T-helper 17 cell (primary cell): ENCODE measurements around the gene PKM. TPM values are rescaled to one million over a fixed set of nuclear protein-coding genes. Genes with fewer than 3 reads are reported as not detected.
"Not testable (repeated sequence)": the region's sequence is repeated elsewhere in the genome, so short reads cannot be mapped to it uniquely, and the experiment has no call there.

Source experiments
- ATAC-seq: fragments of 150-1000 bp; cut with Tn5 transposase; 2 replicates; pipeline ENCODE4 v1.10.0; 2021; ENCODE audit warnings: mild to moderate bottlenecking, moderate library complexity
- DNase-seq, 3 donors: peaks; one replicate each; pipeline versions ENCODE4 v3.0.0 to v3.0.0-alpha.2; 2020 to 2021
- H3K9me3 ChIP-seq: one replicate; pipeline ENCODE4 v1.7.0; 2013; ENCODE audit warnings: low read length, mild to moderate bottlenecking; ENCODE audit not compliant: control insufficient read depth, poor library complexity, severe bottlenecking
- H3K27ac Mint-ChIP-seq: one replicate; pipeline ENCODE4 v1.8.0; 2022; ENCODE audit warnings: mild to moderate bottlenecking, moderate library complexity, mixed read lengths
- H3K27me3 Mint-ChIP-seq: one replicate; pipeline ENCODE4 v1.8.0; 2022; ENCODE audit warnings: mixed read lengths
- H3K36me3 Mint-ChIP-seq: one replicate; pipeline ENCODE4 v1.8.0; 2022; ENCODE audit warnings: low read depth, mixed read lengths
- H3K4me1 Mint-ChIP-seq: one replicate; pipeline ENCODE4 v1.8.0; 2022; ENCODE audit warnings: mild to moderate bottlenecking, mixed read lengths
- H3K4me3 Mint-ChIP-seq: one replicate; pipeline ENCODE4 v1.8.0; 2022; ENCODE audit warnings: mild to moderate bottlenecking, moderate library complexity, mixed read lengths
- total RNA-seq, 4 donors: library from RNA in 2 of 4; stranded (reverse) in 2 of 4; gene quantifications; one replicate each; pipeline ENCODE4 v1.2.3 and lab custom pipeline; 2022 to 2026

PKM gene
- total RNA-seq, 2 donors from 2014 or later = 343 to 428 TPM

DNA sequence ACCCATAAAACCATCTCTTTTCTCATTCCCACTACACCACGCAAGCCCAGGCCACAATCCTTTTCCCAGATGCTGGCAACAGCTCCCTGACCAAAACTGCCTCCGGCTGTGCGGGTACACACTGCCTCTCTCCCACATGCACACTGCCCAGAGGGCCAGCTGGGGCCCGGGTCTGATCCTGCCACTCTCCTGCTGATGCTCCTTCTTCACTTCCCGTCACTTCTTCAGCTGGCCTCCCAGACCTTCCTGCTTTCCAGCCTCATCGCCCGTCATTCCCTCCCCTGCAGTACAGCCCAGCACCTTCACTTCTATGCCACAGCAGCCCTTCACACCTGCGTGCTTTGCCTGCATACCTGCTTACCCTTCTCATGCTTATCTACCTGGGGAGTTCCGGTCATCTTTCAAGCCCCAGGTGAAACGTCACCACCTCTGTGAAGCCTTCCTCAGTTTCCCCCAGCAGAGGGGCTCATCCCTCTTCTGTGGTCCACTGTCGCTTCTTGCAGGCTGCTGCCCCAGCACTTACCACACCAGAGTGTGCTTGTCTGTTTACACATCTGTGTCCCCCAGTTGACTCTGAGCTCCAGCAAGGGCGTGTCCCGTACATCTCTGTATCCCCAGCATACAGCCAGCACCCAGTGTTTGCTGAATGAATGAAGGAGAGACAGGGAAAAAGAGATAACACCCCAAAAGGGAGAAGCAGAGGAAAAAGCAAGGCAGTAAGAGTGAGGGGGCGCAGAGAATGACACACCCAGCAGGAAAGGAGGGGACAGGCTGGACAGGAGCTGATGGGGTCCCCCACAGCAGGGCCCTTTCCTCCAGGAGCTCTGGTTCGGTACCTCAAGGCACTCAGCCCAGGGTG lies 55.6 kb downstream of the PKM start:
- peak overlapping the region; percentile 85 for H3K27ac Mint-ChIP-seq
- H3K36me3 Mint-ChIP-seq = no peaks in the 10 kb centered on the region
- H3K4me3 Mint-ChIP-seq = no peak overlapping the region
- DNase-seq (no peak), ATAC-seq (no peak)
- peaks cover 30% of the 10 kb centered on the region for H3K27me3 Mint-ChIP-seq
- H3K4me1 Mint-ChIP-seq = peaks cover 7% of the 10 kb centered on the region
- H3K9me3 ChIP-seq = no peaks in the 10 kb centered on the region

DNA sequence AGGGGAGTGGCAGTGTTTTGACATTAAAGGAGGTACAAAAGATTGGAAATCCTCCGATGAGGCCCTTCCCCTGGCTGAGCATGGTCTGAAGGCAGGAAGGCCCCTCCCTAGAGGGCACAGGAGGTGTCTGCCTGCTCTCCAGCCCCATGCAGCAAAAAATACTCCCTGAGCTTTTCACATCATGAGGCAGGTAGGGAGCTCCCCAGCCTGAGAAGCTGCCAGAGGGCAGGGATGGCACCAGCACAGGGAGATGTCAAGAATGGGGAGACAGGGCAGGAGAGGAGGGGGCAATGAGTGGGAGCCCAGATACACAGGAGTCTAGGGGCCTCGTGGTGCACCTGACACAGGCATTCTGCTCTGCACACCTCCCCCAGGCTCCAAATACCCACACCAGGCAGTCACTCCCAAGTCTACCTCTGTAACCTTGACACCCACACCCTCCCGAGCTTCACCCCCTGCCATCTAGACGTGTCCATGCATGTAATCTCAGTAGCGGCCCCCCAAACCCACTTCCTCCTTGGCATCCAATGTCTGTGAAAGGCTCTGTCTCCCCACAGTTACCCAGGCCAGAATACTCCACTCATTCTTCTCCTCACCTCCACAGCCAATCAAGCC lies 56.3 kb downstream of the PKM start:
- Mint-ChIP-seq H3K4me1 (peaks cover 7% of the 10 kb centered on the region), H3K36me3 (no peaks in the 10 kb centered on the region), H3K27ac (peak overlapping the region; percentile 85), H3K27me3 (peaks cover 30% of the 10 kb centered on the region), H3K4me3 (no peak overlapping the region)
- DNase-seq = no peak
- no peak for ATAC-seq
- no peaks in the 10 kb centered on the region for H3K9me3 ChIP-seq

DNA sequence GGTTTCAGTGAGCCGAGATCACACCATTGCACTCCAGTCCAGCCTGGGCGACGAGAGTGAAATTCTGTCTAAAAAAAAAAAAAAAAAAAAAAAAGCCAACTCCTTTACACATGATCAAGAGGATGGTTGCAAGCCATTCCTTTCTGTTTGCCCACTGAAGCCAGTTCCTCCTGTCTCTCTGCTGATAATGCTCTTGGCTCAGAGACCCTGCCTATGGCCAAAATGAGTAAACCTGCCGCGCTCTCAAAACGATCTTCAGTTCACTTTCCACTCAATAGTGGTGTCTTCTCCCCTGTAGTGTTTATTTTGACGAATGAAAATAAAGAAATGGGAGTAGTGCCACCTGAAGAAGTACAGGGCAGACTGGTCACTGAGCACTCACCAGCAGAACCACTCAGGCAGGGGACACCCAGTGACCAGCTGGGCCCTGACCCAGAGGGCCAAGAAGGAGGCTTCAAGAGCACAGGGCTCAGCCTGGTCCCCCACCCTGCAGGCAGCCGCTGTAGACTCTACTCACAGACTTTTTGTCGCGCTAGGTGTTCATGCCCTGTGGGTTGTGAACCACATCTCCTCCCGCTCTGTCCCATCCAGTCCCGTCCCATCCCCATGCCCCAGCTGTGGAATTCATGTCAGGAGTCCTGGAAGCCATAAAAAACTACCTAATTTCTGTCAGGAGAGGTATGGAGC lies 57.0 kb downstream of the PKM start:
- ATAC-seq (no peak), DNase-seq (no peak)
- H3K27ac Mint-ChIP-seq = no peak overlapping the region
- H3K4me3 Mint-ChIP-seq = no peak overlapping the region
- no peaks in the 10 kb centered on the region for H3K36me3 Mint-ChIP-seq
- peaks cover 7% of the 10 kb centered on the region for H3K4me1 Mint-ChIP-seq
- H3K27me3 Mint-ChIP-seq = peaks cover 27% of the 10 kb centered on the region
- H3K9me3 ChIP-seq = no peaks in the 10 kb centered on the region

DNA sequence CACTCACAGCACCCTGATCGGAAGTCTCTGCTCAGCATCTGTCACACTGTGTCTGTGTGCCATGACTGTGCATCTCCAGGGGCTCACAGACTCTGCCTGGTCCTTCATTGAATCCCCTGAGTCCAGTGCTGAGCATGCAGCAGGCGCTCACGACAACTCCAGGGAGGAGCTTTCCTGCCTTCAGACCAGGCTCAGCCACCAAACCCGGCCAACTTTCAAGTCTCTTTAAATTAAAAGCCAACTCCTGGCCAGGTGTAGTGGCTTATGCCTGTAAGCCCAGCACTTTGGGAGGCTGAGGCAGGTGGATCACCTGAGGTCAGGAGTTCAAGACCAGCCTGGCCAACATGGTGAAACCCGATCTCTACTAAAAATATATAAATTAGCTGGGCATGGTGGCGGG lies 57.6 kb downstream of the PKM start:
- Mint-ChIP-seq H3K36me3 (no peaks in the 10 kb centered on the region), H3K4me1 (peaks cover 7% of the 10 kb centered on the region), H3K27me3 (peaks cover 28% of the 10 kb centered on the region), H3K27ac (no peak overlapping the region), H3K4me3 (no peak overlapping the region)
- DNase-seq (no peak), ATAC-seq (no peak)
- H3K9me3 ChIP-seq = no peaks in the 10 kb centered on the region

DNA sequence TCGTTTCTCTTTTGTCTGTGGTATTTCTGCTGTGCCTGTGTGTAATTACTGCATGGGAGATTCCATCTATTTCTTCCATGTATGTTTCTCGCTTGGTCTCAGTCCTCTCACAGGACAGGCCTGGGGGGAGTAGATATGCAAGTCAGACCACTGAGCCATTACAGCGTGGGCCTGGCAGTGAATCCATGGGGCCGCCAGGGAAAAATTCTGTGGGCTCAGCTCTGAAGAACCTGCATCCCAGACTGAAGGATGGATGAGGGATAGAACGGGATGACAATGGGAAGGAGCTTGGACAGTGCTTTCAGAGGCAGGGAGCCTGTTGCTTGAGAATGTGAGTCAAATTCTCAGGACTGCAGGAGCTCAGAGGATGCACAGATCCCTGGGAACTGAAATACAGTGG lies 58.2 kb downstream of the PKM start:
- ATAC-seq = no peak

DNA sequence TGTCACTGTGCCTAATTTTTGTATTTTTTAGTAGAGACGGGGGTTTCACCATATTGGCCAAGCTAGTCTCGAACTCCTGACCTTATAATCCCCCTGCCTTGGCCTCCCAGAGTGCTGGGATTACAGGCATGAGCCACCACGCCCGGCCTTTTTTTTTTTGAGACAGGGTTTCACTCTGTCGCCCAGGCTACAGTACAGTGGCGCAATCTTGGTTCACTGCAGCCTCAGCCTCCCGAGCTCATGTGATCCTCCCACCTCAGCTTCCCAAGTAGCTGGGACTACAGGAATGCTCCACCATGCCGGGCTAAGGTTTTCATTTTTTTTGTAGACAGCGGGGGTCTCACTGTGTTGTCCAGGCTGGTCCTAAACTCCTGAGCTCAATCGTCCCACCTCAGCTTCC lies 59.0 kb downstream of the PKM start:
- not testable (repeated sequence) for H3K36me3 Mint-ChIP-seq, H3K4me3 Mint-ChIP-seq, H3K27ac Mint-ChIP-seq, H3K9me3 ChIP-seq, ATAC-seq, DNase-seq
- Mint-ChIP-seq H3K4me1 (peaks cover 13% of the 10 kb centered on the region), H3K27me3 (peaks cover 38% of the 10 kb centered on the region)

More for the DNA sequence above, 58.2 kb downstream of the PKM start:
- Mint-ChIP-seq H3K27me3 (peaks cover 32% of the 10 kb centered on the region), H3K27ac (no peak overlapping the region), H3K4me3 (no peak overlapping the region), H3K36me3 (no peaks in the 10 kb centered on the region), H3K4me1 (peaks cover 12% of the 10 kb centered on the region)
- DNase-seq = no peak
- no peaks in the 10 kb centered on the region for H3K9me3 ChIP-seq

DNA sequence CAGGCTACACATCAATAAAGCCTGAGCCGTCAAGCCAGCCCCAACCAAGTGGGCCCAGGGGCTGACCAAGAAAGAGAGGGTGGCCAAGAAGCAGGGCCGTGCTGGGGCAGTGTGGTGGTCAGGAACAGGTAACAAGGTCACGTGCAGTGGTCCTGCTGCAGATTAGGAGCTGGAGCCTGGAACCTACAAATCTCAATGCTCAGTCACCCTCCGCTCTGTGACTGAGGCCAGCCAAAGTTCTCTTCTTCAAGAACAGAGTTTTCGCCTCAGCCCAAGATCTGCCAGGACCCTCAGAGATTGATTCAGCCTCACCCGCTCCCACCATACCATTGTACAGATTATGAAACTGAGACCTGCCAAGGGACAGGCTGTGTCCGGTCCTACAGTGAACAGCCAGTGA lies 60.3 kb downstream of the PKM start:
- Mint-ChIP-seq H3K4me1 (peaks cover 15% of the 10 kb centered on the region), H3K27me3 (peaks cover 37% of the 10 kb centered on the region), H3K4me3 (no peak overlapping the region), H3K27ac (no peak overlapping the region), H3K36me3 (no peaks in the 10 kb centered on the region)
- DNase-seq (no peak), ATAC-seq (no peak)
- no peaks in the 10 kb centered on the region for H3K9me3 ChIP-seq

DNA sequence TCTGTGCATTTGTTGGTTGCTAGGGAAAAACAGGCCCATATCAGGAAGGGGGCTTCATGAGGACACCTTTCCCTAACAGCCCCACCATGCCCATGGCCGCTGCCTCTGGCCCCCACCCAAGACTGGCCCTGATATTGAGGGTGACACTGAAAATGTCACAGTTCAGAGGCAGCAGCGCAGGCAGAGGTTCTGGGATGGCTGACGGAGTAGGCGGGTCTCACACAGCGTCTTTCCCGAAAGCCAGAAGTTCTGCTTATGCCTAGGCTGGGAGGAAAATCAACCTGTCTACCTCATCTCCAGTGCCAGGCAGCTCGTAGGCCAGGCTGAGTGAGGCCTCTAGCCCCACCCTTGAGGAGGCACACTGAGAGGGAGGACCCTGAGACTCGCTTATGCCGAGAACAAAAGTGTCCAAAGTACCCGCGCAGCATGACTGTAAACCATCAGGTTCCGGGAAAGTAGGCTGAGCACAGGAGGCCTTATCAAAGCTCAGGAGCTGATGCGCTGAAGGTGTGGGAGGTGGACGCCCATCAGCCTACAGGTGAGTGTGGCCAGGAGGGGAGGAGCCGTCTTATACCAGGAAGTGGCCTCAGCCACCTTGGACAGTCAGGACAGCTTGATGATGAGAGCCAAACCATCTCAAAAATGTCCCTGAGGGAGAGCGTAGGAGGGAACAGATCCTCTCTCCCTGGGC lies 60.9 kb downstream of the PKM start:
- Mint-ChIP-seq H3K27me3 (peaks cover 31% of the 10 kb centered on the region), H3K4me1 (peaks cover 11% of the 10 kb centered on the region), H3K27ac (no peak overlapping the region), H3K36me3 (no peaks in the 10 kb centered on the region), H3K4me3 (no peak overlapping the region)
- ATAC-seq (no peak), DNase-seq (no peak)
- H3K9me3 ChIP-seq = no peaks in the 10 kb centered on the region

DNA sequence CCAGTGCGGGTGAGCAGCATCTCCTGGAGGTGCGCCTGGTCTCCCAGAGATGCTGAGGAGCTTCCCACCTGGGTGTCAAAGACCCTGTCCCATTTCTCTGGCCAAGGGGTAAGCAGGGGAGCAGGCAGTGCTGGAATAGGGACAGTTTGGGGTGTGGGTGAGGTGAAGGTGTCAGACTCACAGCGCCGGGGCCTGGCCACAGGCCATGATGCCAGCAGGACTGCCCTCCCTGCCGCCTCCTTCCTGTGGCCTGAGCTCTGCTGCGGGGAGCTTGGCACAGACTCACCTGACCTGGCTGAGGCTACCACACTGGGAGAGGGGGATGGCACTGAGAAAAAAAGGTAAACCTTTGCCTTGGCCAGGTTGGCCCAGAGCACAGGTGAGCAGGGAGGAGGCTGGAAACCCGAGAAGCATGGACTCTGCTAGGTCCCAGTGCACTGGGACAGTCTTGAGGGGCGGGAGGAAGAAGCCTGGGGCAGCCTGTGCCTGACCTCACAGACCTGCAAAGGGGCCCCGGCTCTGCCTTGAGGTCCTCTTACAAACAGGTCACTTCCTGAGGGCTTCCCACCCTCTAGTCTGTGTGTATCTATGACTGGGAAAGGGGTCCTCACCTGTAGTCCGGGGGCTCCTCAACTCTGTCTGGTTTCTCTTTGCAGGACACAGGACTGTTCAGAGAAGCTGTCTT lies 61.6 kb downstream of the PKM start:
- Mint-ChIP-seq H3K36me3 (no peaks in the 10 kb centered on the region), H3K4me3 (no peak overlapping the region), H3K27ac (no peak overlapping the region), H3K27me3 (peaks cover 24% of the 10 kb centered on the region), H3K4me1 (peaks cover 9% of the 10 kb centered on the region)
- no peak for DNase-seq
- H3K9me3 ChIP-seq = no peaks in the 10 kb centered on the region
- no peak for ATAC-seq

DNA sequence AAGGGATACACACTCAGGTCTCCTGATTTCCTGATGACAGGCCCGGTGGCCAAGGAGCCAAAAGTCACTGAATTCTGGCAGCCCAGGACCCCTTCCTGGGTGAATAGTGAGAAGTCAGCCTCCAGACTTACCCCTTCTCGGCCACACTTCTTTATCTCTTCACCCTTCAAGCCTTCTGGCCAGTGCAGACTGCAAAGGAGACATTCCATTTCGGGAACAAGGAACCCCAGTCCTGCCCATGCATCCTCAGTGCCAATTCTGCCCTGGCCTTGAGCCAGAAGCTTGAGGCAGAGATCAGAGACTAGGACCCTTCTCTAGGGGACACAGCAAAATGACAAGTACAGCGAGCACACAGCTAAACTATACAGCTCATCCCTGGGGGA lies 62.2 kb downstream of the PKM start:
- H3K36me3 Mint-ChIP-seq = no peaks in the 10 kb centered on the region
- peaks cover 18% of the 10 kb centered on the region for H3K27me3 Mint-ChIP-seq
- H3K4me1 Mint-ChIP-seq = peaks cover 9% of the 10 kb centered on the region
- H3K9me3 ChIP-seq = no peaks in the 10 kb centered on the region
- no peak for DNase-seq
- no peak for ATAC-seq
- no peak overlapping the region for H3K27ac Mint-ChIP-seq
- H3K4me3 Mint-ChIP-seq = peak overlapping the region; percentile 7

DNA sequence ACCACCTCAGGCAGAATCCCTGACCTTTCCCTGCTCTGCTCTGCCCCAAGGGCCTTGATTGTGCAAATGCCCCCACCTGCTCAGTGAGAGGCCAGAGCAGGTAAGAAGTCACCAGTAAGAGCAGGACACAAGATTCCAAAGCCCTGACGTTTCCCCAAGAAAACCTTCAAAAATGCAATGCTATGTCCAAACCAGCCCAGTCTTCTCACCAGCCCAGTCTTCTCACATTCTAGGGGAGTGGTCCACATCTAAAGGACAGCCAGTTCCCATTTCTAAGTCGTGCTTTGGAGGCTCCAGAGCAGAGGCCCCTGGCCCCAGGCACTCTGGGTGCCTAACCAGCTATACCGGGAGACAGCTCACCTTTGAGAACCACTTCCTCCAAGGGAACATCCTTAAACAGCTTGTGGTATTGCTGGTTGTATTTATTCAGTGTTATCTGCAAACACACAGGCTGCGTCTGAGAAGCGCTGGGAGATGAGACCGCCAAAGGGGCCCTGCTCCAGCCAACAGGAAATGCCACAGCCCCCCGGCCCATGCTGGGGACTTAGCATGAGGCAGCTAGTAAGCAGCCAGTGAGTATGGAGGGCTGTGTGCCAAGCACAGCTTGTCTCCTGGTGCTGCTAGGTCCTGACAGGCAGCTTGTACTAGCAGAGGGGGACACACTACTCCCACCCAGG lies 62.7 kb downstream of the PKM start:
- H3K9me3 ChIP-seq = no peaks in the 10 kb centered on the region
- ATAC-seq = peak; percentile 40
- Mint-ChIP-seq H3K27me3 (peaks cover 18% of the 10 kb centered on the region), H3K4me3 (no peak overlapping the region), H3K36me3 (no peaks in the 10 kb centered on the region), H3K4me1 (peaks cover 9% of the 10 kb centered on the region), H3K27ac (peak overlapping the region; percentile 34)
- DNase-seq = no peak

DNA sequence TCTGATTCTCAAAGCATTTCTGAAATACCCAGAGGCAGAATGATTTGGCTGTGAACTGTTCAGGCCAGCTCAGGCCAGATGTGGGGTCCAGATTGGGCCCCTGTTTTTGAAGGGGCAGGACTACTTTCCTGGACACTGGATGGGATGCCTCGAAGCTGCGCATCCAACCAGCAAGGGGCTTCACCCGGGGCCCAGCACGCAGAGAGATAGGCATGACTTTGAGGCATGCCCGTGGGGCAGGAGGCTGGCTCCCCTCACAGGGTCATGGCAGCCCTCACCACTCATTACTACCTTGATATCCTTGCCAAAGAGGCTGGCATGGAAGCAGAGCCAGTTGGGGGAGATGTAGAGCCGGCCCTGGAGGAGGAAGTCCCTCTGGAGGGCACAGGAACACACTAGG lies 63.5 kb downstream of the PKM start:
- no peaks in the 10 kb centered on the region for H3K9me3 ChIP-seq
- Mint-ChIP-seq H3K36me3 (no peaks in the 10 kb centered on the region), H3K4me1 (peaks cover 9% of the 10 kb centered on the region), H3K27ac (no peak overlapping the region), H3K27me3 (peaks cover 14% of the 10 kb centered on the region), H3K4me3 (no peak overlapping the region)
- DNase-seq (no peak), ATAC-seq (no peak)
